ENCODE measurements around the gene GATAD2A. TPM values are rescaled to one million over a fixed set of nuclear protein-coding genes. Genes with fewer than 3 reads are reported as not detected.
A peak's percentile ranks its signal among the peaks of the same experiment; 100 is the strongest.

The GATAD2A gene
- total RNA-seq, 1 experiment from 2014 or later = 189 TPM

DNA sequence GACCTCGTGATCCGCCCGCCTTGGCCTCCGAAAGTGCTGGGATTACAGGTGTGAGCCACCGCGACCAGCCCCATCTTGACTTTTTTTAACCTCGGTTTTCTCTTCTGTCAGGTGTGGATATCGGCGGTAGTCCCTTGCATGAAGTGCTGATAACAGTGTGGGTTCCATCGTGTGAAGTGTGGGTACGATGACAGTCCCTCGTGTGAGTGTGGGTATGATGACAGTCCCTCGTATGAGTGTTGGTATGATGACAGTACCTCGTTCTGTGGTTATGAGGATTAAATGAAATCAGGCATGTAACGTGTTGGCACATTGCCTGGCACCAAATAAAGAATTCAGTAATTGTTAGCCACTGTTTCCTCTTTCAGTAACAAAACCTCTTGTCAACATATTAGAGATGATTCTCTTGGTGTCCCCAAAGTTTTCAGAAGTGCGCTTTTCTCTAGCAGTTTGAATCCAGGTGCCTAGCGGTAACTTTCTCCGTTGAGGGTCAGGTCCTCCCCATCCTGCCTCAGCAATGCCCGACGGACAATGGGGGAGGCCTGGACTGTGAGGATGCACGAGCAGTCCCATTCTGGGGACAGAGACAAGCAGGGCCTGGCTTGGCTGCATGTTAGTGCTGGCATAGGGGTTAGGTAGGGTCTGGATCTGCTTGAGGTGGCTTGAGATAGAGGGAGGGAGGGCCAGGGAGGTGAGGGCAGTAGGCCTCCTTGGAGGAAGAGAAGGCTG lies 15.3 kb downstream of the GATAD2A start:
- Histone ChIP-seq H4K91ac (ENCODE audit: insufficient read length, low read depth, low read length) (no peak overlapping the region), H2BK5ac (ENCODE audit: insufficient read length, low read length) (no peak overlapping the region), H2AFZ (ENCODE audit: low read length) (no peak overlapping the region), H2BK12ac (ENCODE audit: insufficient read length, low read depth, low read length) (no peak overlapping the region), H3K23ac (ENCODE audit: insufficient read length, low read depth, low read length) (no peak overlapping the region), H3K14ac (ENCODE audit: insufficient read depth, low read length) (no peak overlapping the region), H3K9ac (ENCODE audit: extremely low read depth, insufficient read length, low read length) (no peak overlapping the region), H3K79me2 (ENCODE audit: insufficient read depth, low read length) (peaks cover 85% of the 10 kb centered on the region; the same call in 1 of the 2 replicates), H3K4me1 (ENCODE audit: insufficient read depth, low read length) (peaks cover 2% of the 10 kb centered on the region), H3K18ac (ENCODE audit: insufficient read length, low read depth, low read length) (no peak overlapping the region), H4K5ac (ENCODE audit: insufficient read length, low read depth, low read length) (no peak overlapping the region), H3K4me2 (ENCODE audit: insufficient read depth, insufficient read length, low read length) (no peak overlapping the region), H2BK20ac (ENCODE audit: low read depth, low read length, poor library complexity, severe bottlenecking) (no peak overlapping the region), H2BK15ac (ENCODE audit: low read depth, low read length) (no peak overlapping the region), H3K23me2 (ENCODE audit: insufficient read length, low read depth, low read length, poor library complexity, severe bottlenecking) (no peaks in the 10 kb centered on the region), H2BK120ac (ENCODE audit: low read depth, low read length, poor library complexity, severe bottlenecking) (no peak overlapping the region), H3K27ac (ENCODE audit: insufficient read length, low read depth, low read length) (no peak overlapping the region), H4K8ac (replicated peaks; ENCODE audit: insufficient read length, low read depth, low read length) (no peak overlapping the region), H3T11ph (ENCODE audit: low read length) (no peak overlapping the region), H4K20me1 (ENCODE audit: control insufficient read depth, insufficient read depth, insufficient read length) (no peaks in the 10 kb centered on the region), H3K56ac (ENCODE audit: insufficient read length, low read depth, low read length) (no peak overlapping the region), H3K27me3 (ENCODE audit: insufficient read depth, low read length) (no peaks in the 10 kb centered on the region), H3K9me3 (ENCODE audit: control insufficient read depth, low read depth, low read length) (no peaks in the 10 kb centered on the region), H2AK5ac (ENCODE audit: insufficient read length, low read length) (no peak overlapping the region), H3K4ac (ENCODE audit: low read depth, low read length) (no peak overlapping the region), H3K79me1 (ENCODE audit: insufficient read depth, low read depth, low read length, poor library complexity, severe bottlenecking) (peaks cover 16% of the 10 kb centered on the region)
- Mint-ChIP-seq H3K9me3 (no peaks in the 10 kb centered on the region), H3K4me1 (peaks cover 41 to 60% of the 10 kb centered on the region in 2 experiments), H3K27me3 (ENCODE audit: low read depth) (no peaks in the 10 kb centered on the region), H3K27ac (peak overlapping the region; percentile 5 to 69 (median 29); a peak in 4 of 7 replicates), H3K4me3 (no peak overlapping the region), H3K36me3 (ENCODE audit: insufficient read depth in 1 of 3, low read depth in 3 of 3) (peaks cover 0 to 16% (median 4%) of the 10 kb centered on the region in 3 experiments; a peak in 4 of 7 replicates)
- no CpG with 5 or more reads among the region's 21 CpGs for WGBS (ENCODE audit: extremely low coverage, insufficient read length, low lambda C conversion rate)
- DNase-seq = no peak
- TF ChIP-seq CTCF (conservative IDR thresholded peaks at IDR 0.05) = no peak
